Vagina (tissue), 2 donors: ENCODE data around the gene TNPO3. TPM values are rescaled to one million over a fixed set of nuclear protein-coding genes. Genes with fewer than 3 reads are reported as not detected.

Experiments used
- DNase-seq, 2 donors: peaks; one replicate each; pipeline ENCODE4 v3.0.0-alpha.2; 2017; ENCODE audit errors: extremely low spot score in 2 of 2
- H3K27ac ChIP-seq: fragments of 200-600 bp; sonication (generic); one replicate; pipeline ENCODE4 v1.5.1; 2019
- H3K27me3 ChIP-seq: fragments of 200-600 bp; sonication (generic); one replicate; pipeline ENCODE4 v1.5.1; 2019
- H3K36me3 ChIP-seq, 2 donors: fragments of 200-600 bp; sonication (generic); one replicate each; pipeline ENCODE4 v1.5.1; 2017 to 2019
- H3K4me1 ChIP-seq: fragments of 200-600 bp; sonication (generic); one replicate; pipeline ENCODE4 v1.5.1; 2019
- H3K4me3 ChIP-seq, 2 donors: fragments of 200-600 bp; sonication (generic); 1 replicate in 1 of 2; 2 replicates in 1 of 2; pipeline ENCODE4 v1.5.1; 2016 to 2019
- H3K9me3 ChIP-seq: fragments of 200-600 bp; sonication (generic); one replicate; pipeline ENCODE4 v1.5.1; 2019
- CTCF ChIP-seq, 3 experiments: fragments of 450-650 bp in 2 of 3; fragments of 200-600 bp in 1 of 3; sonication (generic) in 1 of 3; IDR thresholded peaks; one replicate each; pipeline ENCODE4 v1.5.1; 2017 to 2019; ENCODE audit warnings: antibody characterized with exemption in 3 of 3, mild to moderate bottlenecking in 2 of 3, moderate library complexity in 2 of 3
- POLR2A ChIP-seq, 2 donors: fragments of 450-650 bp; IDR thresholded peaks; one replicate each; pipeline ENCODE4 v1.6.1; 2017; ENCODE audit warnings: antibody characterized with exemption in 2 of 2, mild to moderate bottlenecking in 2 of 2, moderate library complexity in 2 of 2
- POLR2AphosphoS5 ChIP-seq, 2 donors: sonication (generic); formaldehyde crosslinking; IDR thresholded peaks; one replicate each; pipeline ENCODE4 v1.9.0; 2017; ENCODE audit warnings: antibody characterized with exemption in 2 of 2, mild to moderate bottlenecking in 2 of 2, low read depth in 1 of 2; ENCODE audit not compliant: insufficient read depth in 1 of 2
- intact Hi-C: fragments of 100-400 bp; cut with DNase I; formaldehyde crosslinking; loops from one replicate; pipeline ENCODE4 v1.15.1; 2023
- total RNA-seq: library from RNA; depleted of rRNA; stranded (reverse); fragments of >200 nt; gene quantifications from one replicate; pipeline ENCODE4 v1.2.3, GENCODE V29; 2016

Gene TNPO3
- total RNA-seq, 1 donor from 2014 or later: 33.9 TPM

GRCh38 chr7:129089521-129090212, 34.8 kb upstream of the TNPO3 start:
- Histone ChIP-seq H3K9me3 (no peaks in the 10 kb centered on the region), H3K27ac (no peak overlapping the region), H3K36me3 (no peaks in the 10 kb centered on the region), H3K4me1 (no peaks in the 10 kb centered on the region), H3K4me3 (no peak overlapping the region), H3K27me3 (no peaks in the 10 kb centered on the region)
- intact Hi-C loops: loop anchor here (10.0 kb wide), 1 partner anchor 175 kb away; the partner anchor contains the start of gene KCP
- no peak for TF ChIP-seq POLR2A (IDR thresholded peaks at IDR 0.05)
- TF ChIP-seq CTCF (IDR thresholded peaks at IDR 0.05): no peak
- TF ChIP-seq POLR2AphosphoS5 (IDR thresholded peaks at IDR 0.05; ENCODE audit: insufficient read depth in 1 of 2, low read depth in 1 of 2): no peak
- DNase-seq: no peak

DNA sequence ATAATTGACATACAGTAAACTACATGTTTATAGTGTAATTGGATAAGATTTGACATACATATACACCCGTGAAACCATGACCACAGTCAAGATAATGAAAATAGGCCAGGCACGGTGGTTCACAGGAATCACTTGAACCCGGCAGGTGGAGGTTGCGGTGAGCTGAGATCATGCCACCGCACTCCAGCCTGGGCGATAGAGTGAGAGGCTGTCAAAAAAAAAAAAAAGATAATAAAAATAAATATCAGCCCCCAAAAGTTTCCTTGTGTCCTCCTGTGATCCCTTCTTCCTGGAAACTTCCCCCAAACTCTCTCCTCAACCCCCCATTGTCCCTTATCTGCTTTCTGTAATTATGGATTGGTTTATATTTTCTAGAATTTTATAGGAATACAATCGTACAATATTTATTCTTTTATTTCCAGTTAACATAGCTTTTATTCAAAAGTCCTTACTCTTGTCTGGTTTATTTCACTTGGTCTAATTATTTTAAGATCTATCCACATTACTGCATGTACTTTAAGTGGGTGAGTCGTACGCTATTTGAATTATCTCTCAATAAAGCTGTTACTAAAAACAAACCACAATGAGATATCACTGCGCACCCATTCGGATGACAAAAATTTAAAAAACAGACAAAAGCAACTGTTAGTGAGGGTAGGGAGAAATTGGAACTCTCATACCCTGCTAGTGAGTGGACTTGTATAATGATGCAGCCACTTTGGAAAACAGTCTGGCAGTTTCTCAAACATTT, 30.1 kb upstream of the TNPO3 start:
- H3K9me3 ChIP-seq: no peaks in the 10 kb centered on the region
- DNase-seq: no peak
- intact Hi-C loops: loop anchor here (10.0 kb wide), 1 partner anchor 170 kb away; the partner anchor contains the start of gene KCP
- H3K27me3 ChIP-seq: no peaks in the 10 kb centered on the region
- TF ChIP-seq POLR2AphosphoS5 (IDR thresholded peaks at IDR 0.05; ENCODE audit: insufficient read depth in 1 of 2, low read depth in 1 of 2) (no peak), POLR2A (IDR thresholded peaks at IDR 0.05) (no peak), CTCF (IDR thresholded peaks at IDR 0.05) (no peak)
- H3K4me1 ChIP-seq: no peaks in the 10 kb centered on the region
- no peak overlapping the region for H3K4me3 ChIP-seq
- H3K27ac ChIP-seq: no peak overlapping the region
- H3K36me3 ChIP-seq: no peaks in the 10 kb centered on the region

- TF ChIP-seq POLR2A (IDR thresholded peaks at IDR 0.05) (no peak), CTCF (IDR thresholded peaks at IDR 0.05) (no peak), POLR2AphosphoS5 (IDR thresholded peaks at IDR 0.05; ENCODE audit: insufficient read depth in 1 of 2, low read depth in 1 of 2) (no peak)
Measured at GRCh38 chr7:129083525-129083924, 28.6 kb upstream of the TNPO3 start.

GRCh38 chr7:129078455-129078854, 23.5 kb upstream of the TNPO3 start:
- DNase-seq: no peak
- Histone ChIP-seq H3K4me3 (no peak overlapping the region), H3K9me3 (no peaks in the 10 kb centered on the region), H3K4me1 (no peaks in the 10 kb centered on the region), H3K27ac (no peak overlapping the region), H3K27me3 (no peaks in the 10 kb centered on the region), H3K36me3 (no peaks in the 10 kb centered on the region)
- intact Hi-C loops: no loop called here
- TF ChIP-seq POLR2AphosphoS5 (IDR thresholded peaks at IDR 0.05; ENCODE audit: insufficient read depth in 1 of 2, low read depth in 1 of 2) (no peak), POLR2A (IDR thresholded peaks at IDR 0.05) (no peak), CTCF (IDR thresholded peaks at IDR 0.05) (no peak)

More at GRCh38 chr7:129083525-129083924, 28.6 kb upstream of the TNPO3 start:
- H3K4me3 ChIP-seq: no peak overlapping the region
- H3K27ac ChIP-seq: no peak overlapping the region
- H3K27me3 ChIP-seq: no peaks in the 10 kb centered on the region
- H3K36me3 ChIP-seq: no peaks in the 10 kb centered on the region
- intact Hi-C loops: loop anchor here (10.0 kb wide), 1 partner anchor 169 kb away; the partner anchor contains the start of gene KCP
- no peaks in the 10 kb centered on the region for H3K4me1 ChIP-seq
- DNase-seq: no peak
- no peaks in the 10 kb centered on the region for H3K9me3 ChIP-seq
